GM21381 (cell line): ENCODE data around the gene SLC35F4.

Source experiments
- ATAC-seq: cut with Tn5 transposase; IDR thresholded peaks from one replicate; pipeline ENCODE4 v1.9.1; 2021; ENCODE audit warnings: mild to moderate bottlenecking, moderate library complexity; ENCODE audit not compliant: unreplicated experiment

SLC35F4 gene

DNA sequence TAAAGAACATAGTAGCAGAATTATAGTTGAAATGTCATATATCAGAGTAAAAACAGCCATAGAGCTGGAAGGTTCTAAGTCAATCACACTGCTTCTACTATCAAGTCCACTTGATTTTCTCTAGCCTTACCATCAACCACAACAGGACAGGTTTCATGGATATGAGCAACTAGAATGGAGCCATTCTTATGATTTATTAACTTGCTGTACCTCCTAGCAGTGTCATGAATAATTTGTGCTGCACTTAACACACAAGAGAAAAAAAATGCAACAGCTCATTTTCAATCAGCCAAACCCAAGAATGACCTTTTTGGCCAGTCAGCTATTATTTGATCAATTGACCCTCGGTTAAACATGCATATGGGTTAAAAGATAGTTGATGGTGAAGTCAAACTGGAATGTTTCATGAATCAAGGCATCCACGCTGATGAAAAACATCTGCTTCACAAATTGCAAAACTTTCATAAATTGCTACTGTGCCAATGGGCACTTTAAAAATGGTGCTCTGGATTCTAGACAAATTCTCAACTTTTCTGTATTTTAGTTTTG is 316.8 kb downstream of the SLC35F4 start:
- no peak for ATAC-seq

DNA sequence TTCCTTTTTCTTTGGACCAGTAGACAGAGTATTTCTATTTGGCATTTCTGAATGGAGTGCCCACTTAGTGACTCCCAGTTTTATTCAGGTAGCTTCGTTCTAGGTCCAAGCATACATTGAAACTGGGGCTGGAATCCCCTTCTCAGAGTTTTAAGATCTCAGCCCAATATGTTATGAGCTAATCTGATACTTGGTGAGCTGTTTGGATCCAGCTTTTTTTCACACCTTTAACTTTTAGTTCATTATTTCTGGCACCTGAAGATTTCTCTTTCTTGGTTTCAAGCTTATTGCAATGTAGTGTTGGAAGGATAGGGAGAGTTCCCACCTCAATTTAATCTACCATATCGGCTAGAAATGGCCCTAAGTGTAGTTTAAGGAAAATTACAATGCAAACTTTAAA is 318.8 kb downstream of the SLC35F4 start:
- no peak for ATAC-seq

DNA sequence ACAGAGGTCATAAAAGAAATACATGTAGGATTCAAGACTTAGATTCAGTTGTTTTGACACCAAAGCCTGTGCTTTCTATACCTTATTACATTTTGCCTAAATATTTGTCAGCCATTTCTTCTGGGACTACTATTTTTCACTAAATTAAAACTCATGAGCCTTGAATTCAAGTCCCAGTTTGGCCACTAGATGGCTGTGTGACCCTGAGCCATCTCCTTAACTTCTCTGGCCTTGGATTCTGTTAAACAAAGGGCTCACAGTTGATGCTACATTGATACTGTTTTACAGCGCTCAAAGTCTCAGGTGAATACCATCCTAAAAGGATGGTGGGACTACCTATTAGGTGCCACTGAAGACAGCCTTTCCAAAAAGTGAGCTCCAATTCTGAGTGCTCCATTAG is 332.7 kb downstream of the SLC35F4 start:
- ATAC-seq, result no peak

DNA sequence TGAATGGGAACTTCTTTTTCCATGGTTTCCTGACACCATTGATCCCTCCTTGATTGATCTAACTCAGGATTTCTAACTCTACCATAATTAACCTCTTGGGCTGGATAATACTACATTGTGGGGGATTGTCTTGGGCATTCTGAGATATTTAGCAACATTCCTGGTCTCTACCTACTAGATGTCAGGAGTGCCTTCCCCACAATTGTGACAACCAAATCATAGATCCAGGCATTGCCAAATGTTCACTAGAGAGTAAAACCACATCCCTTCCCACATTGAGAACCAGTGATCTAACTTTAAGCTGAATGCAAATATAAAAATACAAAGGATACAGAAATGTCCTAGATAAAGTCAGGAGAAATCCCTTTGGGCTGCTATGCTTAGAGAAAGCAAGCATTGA is 335.3 kb downstream of the SLC35F4 start:
- ATAC-seq, result no peak

DNA sequence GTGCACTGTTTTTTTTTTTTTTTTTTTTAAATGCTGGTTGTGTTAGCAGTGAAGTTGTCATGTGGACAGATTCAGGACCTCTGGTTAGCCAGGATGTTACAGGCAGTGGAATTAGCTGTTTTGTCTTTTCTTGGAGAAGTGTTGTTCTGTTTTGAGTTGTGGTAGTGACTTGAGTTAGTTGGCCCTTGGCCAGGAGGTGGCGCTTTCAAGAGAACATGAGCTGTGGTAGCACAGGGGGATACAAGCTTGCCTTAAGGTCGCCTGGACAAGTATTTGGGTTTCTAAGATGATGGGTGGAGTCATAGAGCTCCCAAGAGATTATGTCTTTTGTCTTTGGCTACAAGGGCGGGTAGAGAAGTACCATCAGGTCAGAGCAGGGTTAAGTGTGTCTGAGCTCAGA is 338.9 kb downstream of the SLC35F4 start:
- ATAC-seq, result no peak

DNA sequence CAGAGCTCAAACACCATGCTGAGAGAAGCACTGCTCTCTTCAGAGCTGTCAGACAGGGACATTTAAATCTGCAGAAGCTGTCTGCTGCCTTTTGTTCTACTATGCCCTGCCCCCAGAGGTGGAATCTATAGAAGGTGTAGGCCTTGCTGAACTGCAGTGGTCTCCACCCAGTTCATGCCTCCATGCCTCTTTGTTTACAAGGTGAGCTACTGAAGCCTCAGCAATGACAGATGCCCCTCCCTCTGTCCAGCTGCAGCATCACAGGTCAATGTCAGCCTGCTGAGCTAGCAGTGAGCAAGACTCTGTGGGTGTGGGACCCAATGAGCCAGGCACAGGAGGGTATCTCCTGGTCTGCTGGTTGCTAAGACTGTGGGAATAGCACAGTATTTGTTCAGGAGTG is 346.8 kb downstream of the SLC35F4 start:
- ATAC-seq, result no peak
